Measurements from ENCODE around the gene TJAP1. TPM values are rescaled to one million over a fixed set of nuclear protein-coding genes. Genes with fewer than 3 reads are reported as not detected.

The TJAP1 gene
- total and polyA plus RNA-seq, 4 donors, result 21.7 to 29.5 (median 23.4) TPM

DNA sequence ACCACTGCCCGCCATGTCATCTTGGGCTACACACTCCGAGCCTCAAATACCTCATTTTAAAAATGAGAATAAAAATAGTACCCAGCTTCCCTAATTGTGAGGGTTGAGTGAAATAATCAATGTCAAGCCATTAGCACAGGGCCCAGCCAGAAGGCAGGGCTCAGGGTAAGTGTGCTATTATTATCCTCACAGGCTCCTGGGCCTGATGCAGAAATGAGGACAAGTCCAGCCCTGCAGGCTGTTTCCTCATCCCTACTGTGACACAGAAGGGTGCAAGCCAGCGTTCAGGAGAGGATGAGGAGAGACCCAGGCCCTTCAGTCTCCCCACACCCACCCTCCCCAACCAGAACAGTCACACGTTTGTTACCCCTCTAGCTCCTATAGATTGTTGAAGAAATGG is 26.0 kb upstream of the TJAP1 start:
- no peak for TF ChIP-seq CTCF (IDR thresholded peaks at IDR 0.05; ENCODE audit: control extremely low read depth, extremely low read depth)
- Histone ChIP-seq H3K9me3 (ENCODE audit: control insufficient read depth in 4 of 4, insufficient read depth in 3 of 4, low read length in 3 of 4) (peaks cover 0 to 2% (median 0%) of the 10 kb centered on the region in 4 donors), H3K27ac (ENCODE audit: low read depth in 1 of 2, low read length in 1 of 2) (no peak overlapping the region), H3K9ac (ENCODE audit: insufficient read depth in 1 of 2, low read length in 2 of 2) (no peak overlapping the region), H3K36me3 (ENCODE audit: control insufficient read depth in 4 of 4, insufficient read depth in 4 of 4, low read length in 4 of 4) (peaks cover 0 to 48% (median 17%) of the 10 kb centered on the region in 4 donors), H3K4me1 (ENCODE audit: control insufficient read depth in 5 of 5, insufficient read depth in 5 of 5, low read length in 5 of 5) (peaks cover 0 to 3% (median 0%) of the 10 kb centered on the region in 5 donors), H3K27me3 (ENCODE audit: control insufficient read depth in 3 of 3, insufficient read depth in 3 of 3, low read length in 2 of 3) (peaks cover 0 to 7% (median 2%) of the 10 kb centered on the region in 3 donors), H3K4me3 (no peak overlapping the region)
- ATAC-seq (ENCODE audit: insufficient read depth, low FRiP score) (no peak), DNase-seq (no peak)
- WGBS, 2 donors, result 79 to 89% methylated on average over 4 of the region's 4 CpGs

- 93 to 94% methylated on average over 8 of the region's 8 CpGs for WGBS, 2 donors
- H3K4me1 ChIP-seq (ENCODE audit: control insufficient read depth in 5 of 5, insufficient read depth in 5 of 5, low read length in 5 of 5), result peaks cover 0 to 3% (median 0%) of the 10 kb centered on the region in 5 donors
- H3K27me3 ChIP-seq (ENCODE audit: control insufficient read depth in 3 of 3, insufficient read depth in 3 of 3, low read length in 2 of 3), result peaks cover 0 to 12% (median 6%) of the 10 kb centered on the region in 3 donors
- peaks cover 0 to 2% (median 0%) of the 10 kb centered on the region in 4 donors for H3K9me3 ChIP-seq (ENCODE audit: control insufficient read depth in 4 of 4, insufficient read depth in 3 of 4, low read length in 3 of 4)
- H3K9ac ChIP-seq (ENCODE audit: insufficient read depth in 1 of 2, low read length in 2 of 2), result no peak overlapping the region
- H3K27ac ChIP-seq (ENCODE audit: low read depth in 1 of 2, low read length in 1 of 2), result no peak overlapping the region
- peaks cover 0 to 45% (median 17%) of the 10 kb centered on the region in 4 donors for H3K36me3 ChIP-seq (ENCODE audit: control insufficient read depth in 4 of 4, insufficient read depth in 4 of 4, low read length in 4 of 4)
- DNase-seq (no peak), ATAC-seq (ENCODE audit: insufficient read depth, low FRiP score) (no peak)
- no peak for TF ChIP-seq CTCF (IDR thresholded peaks at IDR 0.05; ENCODE audit: control extremely low read depth, extremely low read depth)
- H3K4me3 ChIP-seq, result no peak overlapping the region
Measured at GRCh38 chr6:43451939-43452338, 25.4 kb upstream of the TJAP1 start.

GRCh38 chr6:43452896-43453295 is 24.5 kb upstream of the TJAP1 start:
- Histone ChIP-seq H3K4me3 (no peak overlapping the region), H3K9me3 (ENCODE audit: control insufficient read depth in 4 of 4, insufficient read depth in 3 of 4, low read length in 3 of 4) (peaks cover 0 to 2% (median 0%) of the 10 kb centered on the region in 4 donors), H3K27me3 (ENCODE audit: control insufficient read depth in 3 of 3, insufficient read depth in 3 of 3, low read length in 2 of 3) (peaks cover 0 to 14% (median 8%) of the 10 kb centered on the region in 3 donors), H3K27ac (ENCODE audit: low read depth in 1 of 2, low read length in 1 of 2) (no peak overlapping the region), H3K36me3 (ENCODE audit: control insufficient read depth in 4 of 4, insufficient read depth in 4 of 4, low read length in 4 of 4) (peaks cover 0 to 40% (median 15%) of the 10 kb centered on the region in 4 donors), H3K9ac (ENCODE audit: insufficient read depth in 1 of 2, low read length in 2 of 2) (no peak overlapping the region), H3K4me1 (ENCODE audit: control insufficient read depth in 5 of 5, insufficient read depth in 5 of 5, low read length in 5 of 5) (peaks cover 0 to 3% (median 0%) of the 10 kb centered on the region in 5 donors)
- 95 to 96% methylated on average over 4 of the region's 4 CpGs for WGBS, 2 donors
- DNase-seq, result no peak
- ATAC-seq (ENCODE audit: insufficient read depth, low FRiP score), result no peak
- TF ChIP-seq CTCF (IDR thresholded peaks at IDR 0.05; ENCODE audit: control extremely low read depth, extremely low read depth), result no peak

DNA sequence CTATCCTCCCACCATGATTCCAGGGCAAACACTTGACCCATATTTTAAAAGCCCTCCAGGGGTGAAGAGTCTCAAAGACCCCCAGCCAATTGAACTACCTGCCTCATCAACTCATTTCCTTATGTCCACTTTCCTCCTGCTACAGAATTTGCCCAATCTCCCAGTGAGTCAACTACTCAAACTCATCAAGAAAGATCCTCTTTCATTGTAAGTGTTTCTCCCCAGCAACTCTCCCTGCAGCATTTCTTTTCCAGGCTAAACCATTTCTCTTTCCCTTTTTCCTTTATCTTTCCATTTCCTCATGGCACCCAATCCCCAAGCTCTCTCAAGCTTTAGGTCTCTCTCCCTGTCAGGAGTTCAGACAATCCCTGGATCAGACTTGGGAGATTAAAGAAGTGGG is 23.5 kb upstream of the TJAP1 start:
- H3K9me3 ChIP-seq (ENCODE audit: control insufficient read depth in 4 of 4, insufficient read depth in 3 of 4, low read length in 3 of 4), result peaks cover 0 to 2% (median 0%) of the 10 kb centered on the region in 4 donors
- H3K27ac ChIP-seq (ENCODE audit: low read depth in 1 of 2, low read length in 1 of 2), result no peak overlapping the region
- H3K36me3 ChIP-seq (ENCODE audit: control insufficient read depth in 4 of 4, insufficient read depth in 4 of 4, low read length in 4 of 4), result peaks cover 0 to 31% (median 11%) of the 10 kb centered on the region in 4 donors
- no peak for DNase-seq
- H3K4me3 ChIP-seq, result no peak overlapping the region
- ATAC-seq (ENCODE audit: insufficient read depth, low FRiP score), result no peak
- peaks cover 0 to 3% (median 0%) of the 10 kb centered on the region in 5 donors for H3K4me1 ChIP-seq (ENCODE audit: control insufficient read depth in 5 of 5, insufficient read depth in 5 of 5, low read length in 5 of 5)
- H3K9ac ChIP-seq (ENCODE audit: insufficient read depth in 1 of 2, low read length in 2 of 2), result no peak overlapping the region
- no peak for TF ChIP-seq CTCF (IDR thresholded peaks at IDR 0.05; ENCODE audit: control extremely low read depth, extremely low read depth)
- peaks cover 0 to 14% (median 8%) of the 10 kb centered on the region in 3 donors for H3K27me3 ChIP-seq (ENCODE audit: control insufficient read depth in 3 of 3, insufficient read depth in 3 of 3, low read length in 2 of 3)

All from lung (tissue), 12 donors.